Stimulated activated CD4-positive, alpha-beta T cell treated with anti-CD3 and anti-CD28 coated beads, Interleukin-4, amount 100 ng/mL, for 4 hours (primary cell): ENCODE results near the gene KLHL8.

Experiments used
- DNase-seq, 2 experiments: peaks; one replicate each; pipeline ENCODE4 v3.0.0-alpha.2; 2020

KLHL8 gene

DNA sequence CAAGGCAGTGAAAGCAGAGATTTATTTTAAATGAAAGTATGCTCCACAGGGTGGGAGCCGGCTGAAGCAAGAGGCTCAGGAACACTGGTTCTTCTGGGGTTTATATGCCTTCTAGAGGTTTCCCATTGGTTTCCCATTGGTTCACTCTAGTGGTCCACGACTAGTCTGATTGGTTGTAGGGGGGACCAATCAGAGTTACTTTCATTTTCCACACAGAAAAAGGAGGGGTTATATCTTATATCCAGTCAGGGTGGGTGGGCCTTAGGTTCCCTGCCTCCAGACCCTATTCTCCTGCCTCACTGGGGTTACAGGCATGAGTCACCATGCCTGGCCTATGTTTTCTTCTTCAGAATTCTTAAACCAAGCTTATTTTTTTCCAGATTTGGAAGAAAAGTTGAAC, 101.6 kb downstream of the KLHL8 start:
- no peak for DNase-seq

DNA sequence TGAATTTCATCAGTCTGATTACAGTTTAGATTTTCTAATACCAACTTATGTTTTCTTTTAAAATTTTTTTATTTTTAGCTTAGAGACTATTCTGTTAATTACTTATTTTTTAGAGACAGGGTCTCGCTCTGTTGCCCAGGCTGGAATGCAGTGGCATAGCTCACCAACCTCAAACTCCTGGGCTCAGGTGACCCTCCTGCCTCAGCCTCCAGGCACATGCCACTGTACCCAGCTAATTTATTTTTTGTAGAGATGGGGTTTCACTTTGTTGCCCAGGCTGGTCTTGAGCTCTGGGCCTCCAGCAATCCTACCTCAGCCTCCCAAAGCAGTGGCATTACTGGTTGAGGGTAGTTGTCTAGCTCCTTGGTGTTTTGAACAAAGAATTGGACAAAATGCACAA, 102.0 kb downstream of the KLHL8 start:
- no peak for DNase-seq

DNA sequence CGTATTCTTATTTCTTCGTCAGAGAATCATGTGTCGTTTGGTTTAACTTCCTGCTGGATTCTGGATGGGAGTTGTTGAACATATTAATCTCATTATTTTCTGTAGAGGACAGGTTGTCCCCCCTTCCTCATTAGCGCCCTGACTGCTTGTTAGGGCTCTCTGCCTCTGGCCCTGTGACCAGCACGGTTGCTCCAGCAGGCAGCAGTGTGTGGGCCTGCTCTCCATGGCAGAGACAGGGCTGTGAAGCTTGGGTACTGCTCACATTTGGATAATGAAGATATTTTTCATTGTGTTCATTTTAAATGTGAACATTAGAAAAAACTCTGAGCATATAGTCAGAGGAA, 102.7 kb downstream of the KLHL8 start:
- no peak for DNase-seq

DNA sequence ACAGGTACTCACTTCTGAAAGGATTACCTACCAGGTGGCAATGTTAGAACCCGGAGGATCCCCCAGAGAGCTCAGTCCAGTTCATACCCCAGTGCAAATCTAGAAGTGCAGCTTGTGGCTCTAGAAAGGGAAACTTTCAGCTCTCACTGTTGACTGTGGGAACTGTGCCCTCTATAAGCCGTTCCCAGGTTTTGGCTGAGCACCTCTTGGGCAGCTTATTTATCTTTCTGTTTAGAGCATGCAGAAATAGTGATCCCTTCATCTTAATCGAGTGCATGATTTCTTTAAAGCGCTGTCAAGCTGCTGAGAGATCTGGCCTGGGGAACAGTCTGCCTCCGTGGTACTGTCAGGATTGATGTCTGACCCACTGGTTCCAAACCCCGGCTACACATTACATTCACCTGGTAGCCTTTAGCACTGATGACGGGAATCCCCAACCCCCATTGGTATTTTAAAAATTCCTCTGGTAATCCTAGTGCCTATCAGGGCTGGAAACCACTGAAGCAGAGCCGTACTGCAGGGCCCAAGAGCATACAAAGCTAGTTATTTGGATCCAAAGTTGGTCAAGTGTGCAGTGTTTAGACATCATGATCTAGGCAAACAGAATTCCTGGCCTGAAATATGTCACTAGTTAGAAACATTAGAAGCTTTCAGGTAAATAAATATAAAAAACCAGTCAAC, 103.2 kb downstream of the KLHL8 start:
- no peak for DNase-seq

DNA sequence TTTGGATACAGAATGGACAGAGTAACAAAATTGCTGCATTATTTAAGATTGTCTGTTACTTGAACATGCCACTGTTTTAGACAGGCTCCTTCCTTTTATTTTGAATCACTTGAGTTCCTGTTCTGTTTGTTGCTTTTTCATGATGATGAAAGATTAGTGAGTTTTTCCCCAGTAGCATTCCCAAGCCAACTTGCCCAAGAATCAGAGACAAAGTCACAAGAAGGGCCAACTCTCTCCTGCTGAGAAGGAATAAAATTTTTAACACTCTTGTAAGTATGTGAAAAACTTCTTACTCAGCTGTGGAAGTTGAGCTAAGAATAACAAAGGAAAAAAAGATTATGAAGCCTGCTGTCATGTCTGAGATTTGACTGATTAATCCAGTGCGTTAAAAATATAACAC, 104.2 kb downstream of the KLHL8 start:
- DNase-seq = no peak

DNA sequence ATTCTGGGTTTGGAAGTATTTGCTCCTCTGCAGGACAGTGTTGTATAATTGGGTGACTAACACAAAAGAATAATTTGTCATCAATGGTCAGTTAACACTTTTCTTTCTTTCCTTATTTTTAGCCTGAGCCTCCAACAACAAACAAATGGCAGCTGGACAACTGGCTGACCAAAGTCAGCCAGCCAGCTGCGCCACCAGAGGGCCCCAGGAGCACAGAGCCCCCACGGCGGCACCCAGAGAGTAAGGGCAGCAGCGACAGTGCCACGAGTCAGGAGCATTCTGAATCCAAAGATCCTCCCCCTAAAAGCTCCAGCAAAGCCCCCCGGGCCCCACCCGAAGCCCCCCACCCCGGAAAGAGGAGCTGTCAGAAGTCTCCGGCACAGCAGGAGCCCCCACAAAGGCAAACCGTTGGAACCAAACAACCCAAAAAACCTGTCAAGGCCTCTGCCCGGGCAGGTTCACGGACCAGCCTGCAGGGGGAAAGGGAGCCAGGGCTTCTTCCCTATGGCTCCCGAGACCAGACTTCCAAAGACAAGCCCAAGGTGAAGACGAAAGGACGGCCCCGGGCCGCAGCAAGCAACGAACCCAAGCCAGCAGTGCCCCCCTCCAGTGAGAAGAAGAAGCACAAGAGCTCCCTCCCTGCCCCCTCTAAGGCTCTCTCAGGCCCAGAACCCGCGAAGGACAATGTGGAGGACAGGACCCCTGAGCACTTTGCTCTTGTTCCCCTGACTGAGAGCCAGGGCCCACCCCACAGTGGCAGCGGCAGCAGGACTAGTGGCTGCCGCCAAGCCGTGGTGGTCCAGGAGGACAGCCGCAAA, 106.0 kb downstream of the KLHL8 start:
- no peak for DNase-seq

DNA sequence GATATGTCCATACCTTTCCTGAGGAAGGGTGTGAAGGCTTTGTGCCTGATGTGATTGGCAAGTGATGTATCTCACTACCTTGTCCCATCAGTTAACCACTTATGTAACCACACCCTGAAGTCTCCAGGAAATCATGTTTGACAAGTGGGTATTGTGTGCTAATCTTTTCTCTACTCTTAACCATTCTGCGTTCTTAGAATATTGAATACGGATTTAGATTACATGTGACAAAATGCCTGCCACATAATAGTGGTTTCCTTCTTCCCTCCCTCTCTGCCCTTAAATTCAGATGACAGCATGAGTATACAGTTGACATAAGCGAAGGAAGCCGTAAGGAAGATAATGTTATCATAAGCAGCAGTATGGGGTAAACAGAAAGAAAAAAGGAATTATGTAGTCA, 108.4 kb downstream of the KLHL8 start:
- no peak for DNase-seq
